Activated T-cell treated with anti-CD3 and anti-CD28 coated beads, Interleukin-2, amount 50 U/mL, for 72 hours (primary cell): Measurements from ENCODE around the gene SLC25A40. TPM values are rescaled to one million over a fixed set of nuclear protein-coding genes. Genes with fewer than 3 reads are reported as not detected.
"Not testable (repeated sequence)": the region's sequence is repeated elsewhere in the genome, so short reads cannot be mapped to it uniquely, and the experiment has no call there.

Experiments
- ATAC-seq, 2 donors: fragments of 150-1000 bp; cut with Tn5 transposase; replicated peaks in 1 of 2; 2 replicates each; pipeline ENCODE4 v1.10.0; 2021; ENCODE audit warnings: moderate library complexity in 2 of 2, mild to moderate bottlenecking in 1 of 2
- DNase-seq, 2 donors: peaks; one replicate each; pipeline ENCODE4 v3.0.0; 2021 to 2022; ENCODE audit warnings: mixed read lengths in 1 of 2
- H3K27ac Mint-ChIP-seq: one replicate; pipeline ENCODE4 v1.8.0; 2022; ENCODE audit warnings: mild to moderate bottlenecking, moderate library complexity, mixed read lengths
- H3K27me3 Mint-ChIP-seq: one replicate; pipeline ENCODE4 v1.8.0; 2022; ENCODE audit warnings: low read depth, mixed read lengths
- H3K36me3 Mint-ChIP-seq, 2 donors: one replicate each; pipeline ENCODE4 v1.8.0; 2022; ENCODE audit warnings: mixed read lengths in 2 of 2, mild to moderate bottlenecking in 1 of 2; ENCODE audit not compliant: insufficient read depth in 2 of 2
- H3K4me1 Mint-ChIP-seq: one replicate; pipeline ENCODE4 v1.8.0; 2022; ENCODE audit warnings: low read depth, mixed read lengths
- H3K4me3 Mint-ChIP-seq, 2 donors: one replicate each; pipeline ENCODE4 v1.8.0; 2022; ENCODE audit warnings: mild to moderate bottlenecking in 2 of 2, mixed read lengths in 2 of 2, moderate library complexity in 2 of 2
- H3K9me3 Mint-ChIP-seq, 2 donors: one replicate each; pipeline ENCODE4 v1.8.0; 2022; ENCODE audit warnings: mixed read lengths in 2 of 2
- total RNA-seq, 2 donors: library from RNA; stranded (reverse); gene quantifications; one replicate each; pipeline ENCODE4 v1.2.3, GENCODE V29; 2022

SLC25A40 gene
- total RNA-seq, 2 donors from 2014 or later, result 50.3 to 53.1 TPM

GRCh38 chr7:87853237-87853864 is 22.8 kb downstream of the SLC25A40 start:
- no peak overlapping the region for H3K27ac Mint-ChIP-seq
- no peaks in the 10 kb centered on the region for H3K9me3 Mint-ChIP-seq
- H3K4me3 Mint-ChIP-seq, result no peak overlapping the region
- H3K36me3 Mint-ChIP-seq, result peaks cover 5 to 12% of the 10 kb centered on the region in 2 donors
- H3K4me1 Mint-ChIP-seq, result peaks cover 3% of the 10 kb centered on the region
- DNase-seq (no peak), ATAC-seq (no peak)
- H3K27me3 Mint-ChIP-seq, result no peaks in the 10 kb centered on the region

- no peaks in the 10 kb centered on the region for H3K4me1 Mint-ChIP-seq
- H3K4me3 Mint-ChIP-seq, result no peak overlapping the region
- H3K9me3 Mint-ChIP-seq, result no peaks in the 10 kb centered on the region
- peaks cover 2 to 10% of the 10 kb centered on the region in 2 donors for H3K36me3 Mint-ChIP-seq
- DNase-seq (no peak), ATAC-seq (no peak)
- H3K27ac Mint-ChIP-seq, result no peak overlapping the region
- no peaks in the 10 kb centered on the region for H3K27me3 Mint-ChIP-seq
These were observed 23.9 kb downstream of the SLC25A40 start for GRCh38 chr7:87852306-87852705.

GRCh38 chr7:87850836-87851593 is 25.1 kb downstream of the SLC25A40 start:
- ATAC-seq (no peak), DNase-seq (no peak)
- H3K4me1 Mint-ChIP-seq, result no peaks in the 10 kb centered on the region
- H3K4me3 Mint-ChIP-seq, result no peak overlapping the region
- peaks cover 2 to 13% of the 10 kb centered on the region in 2 donors for H3K36me3 Mint-ChIP-seq
- H3K9me3 Mint-ChIP-seq, result no peaks in the 10 kb centered on the region
- H3K27me3 Mint-ChIP-seq, result no peaks in the 10 kb centered on the region
- no peak overlapping the region for H3K27ac Mint-ChIP-seq

- DNase-seq (no peak), ATAC-seq (no peak)
- Mint-ChIP-seq H3K9me3 (no peaks in the 10 kb centered on the region), H3K36me3 (no peaks in the 10 kb centered on the region), H3K27me3 (no peaks in the 10 kb centered on the region), H3K4me1 (no peaks in the 10 kb centered on the region), H3K27ac (no peak overlapping the region), H3K4me3 (no peak overlapping the region)
These were observed 38.6 kb downstream of the SLC25A40 start for GRCh38 chr7:87837597-87837996.

GRCh38 chr7:87833130-87833529 is 43.0 kb downstream of the SLC25A40 start:
- ATAC-seq (no peak), DNase-seq (no peak)
- no peak overlapping the region for H3K27ac Mint-ChIP-seq
- H3K4me1 Mint-ChIP-seq, result no peaks in the 10 kb centered on the region
- H3K4me3 Mint-ChIP-seq, result no peak overlapping the region
- H3K27me3 Mint-ChIP-seq, result no peaks in the 10 kb centered on the region
- H3K36me3 Mint-ChIP-seq, result peaks cover 4 to 6% of the 10 kb centered on the region in 2 donors
- peaks cover 2 to 7% of the 10 kb centered on the region in 2 donors for H3K9me3 Mint-ChIP-seq

GRCh38 chr7:87831097-87831496 is 45.1 kb downstream of the SLC25A40 start:
- peaks cover 8 to 10% of the 10 kb centered on the region in 2 donors for H3K9me3 Mint-ChIP-seq
- H3K36me3 Mint-ChIP-seq, result peaks cover 6 to 10% of the 10 kb centered on the region in 2 donors
- H3K4me3 Mint-ChIP-seq, result no peak overlapping the region
- H3K4me1 Mint-ChIP-seq, result no peaks in the 10 kb centered on the region
- ATAC-seq (no peak), DNase-seq (no peak)
- H3K27me3 Mint-ChIP-seq, result no peaks in the 10 kb centered on the region
- no peak overlapping the region for H3K27ac Mint-ChIP-seq

- H3K36me3 Mint-ChIP-seq, result peaks cover 17 to 22% of the 10 kb centered on the region in 2 donors
- H3K4me1 Mint-ChIP-seq, ATAC-seq, H3K4me3 Mint-ChIP-seq, DNase-seq, H3K27ac Mint-ChIP-seq, H3K27me3 Mint-ChIP-seq: not testable (repeated sequence)
- H3K9me3 Mint-ChIP-seq, result peaks cover 19 to 21% of the 10 kb centered on the region in 2 donors
These were observed 47.8 kb downstream of the SLC25A40 start for GRCh38 chr7:87828383-87828782.

- not testable (repeated sequence) for H3K27ac Mint-ChIP-seq, ATAC-seq, H3K27me3 Mint-ChIP-seq, DNase-seq, H3K4me1 Mint-ChIP-seq, H3K4me3 Mint-ChIP-seq
- Mint-ChIP-seq H3K36me3 (peaks cover 17 to 20% of the 10 kb centered on the region in 2 donors), H3K9me3 (peaks cover 19 to 21% of the 10 kb centered on the region in 2 donors)
These were observed 50.8 kb downstream of the SLC25A40 start for GRCh38 chr7:87825369-87825768.

GRCh38 chr7:87822056-87822455 is 54.1 kb downstream of the SLC25A40 start:
- not testable (repeated sequence) for H3K4me3 Mint-ChIP-seq, DNase-seq, H3K4me1 Mint-ChIP-seq, ATAC-seq, H3K27me3 Mint-ChIP-seq, H3K27ac Mint-ChIP-seq
- Mint-ChIP-seq H3K9me3 (peaks cover 12 to 20% of the 10 kb centered on the region in 2 donors), H3K36me3 (peaks cover 13 to 16% of the 10 kb centered on the region in 2 donors)

- Mint-ChIP-seq H3K27ac (no peak overlapping the region), H3K4me1 (no peaks in the 10 kb centered on the region), H3K36me3 (no peaks in the 10 kb centered on the region), H3K9me3 (no peaks in the 10 kb centered on the region), H3K4me3 (no peak overlapping the region), H3K27me3 (no peaks in the 10 kb centered on the region)
- ATAC-seq, result no peak
- DNase-seq, result no peak
These were observed 57.8 kb downstream of the SLC25A40 start for GRCh38 chr7:87818336-87818735.

GRCh38 chr7:87816389-87816788 is 59.8 kb downstream of the SLC25A40 start:
- Mint-ChIP-seq H3K4me1 (no peaks in the 10 kb centered on the region), H3K4me3 (no peak overlapping the region), H3K36me3 (no peaks in the 10 kb centered on the region), H3K27me3 (no peaks in the 10 kb centered on the region), H3K9me3 (no peaks in the 10 kb centered on the region), H3K27ac (no peak overlapping the region)
- DNase-seq (no peak), ATAC-seq (no peak)

GRCh38 chr7:87810726-87811125 is 65.4 kb downstream of the SLC25A40 start:
- Mint-ChIP-seq H3K36me3 (no peaks in the 10 kb centered on the region), H3K27ac (no peak overlapping the region), H3K9me3 (no peaks in the 10 kb centered on the region), H3K27me3 (no peaks in the 10 kb centered on the region), H3K4me1 (no peaks in the 10 kb centered on the region), H3K4me3 (no peak overlapping the region)
- ATAC-seq (no peak), DNase-seq (no peak)

GRCh38 chr7:87810130-87810529 is 66.0 kb downstream of the SLC25A40 start:
- H3K27ac Mint-ChIP-seq, result no peak overlapping the region
- DNase-seq (no peak), ATAC-seq (no peak)
- no peaks in the 10 kb centered on the region for H3K27me3 Mint-ChIP-seq
- no peak overlapping the region for H3K4me3 Mint-ChIP-seq
- H3K9me3 Mint-ChIP-seq, result no peaks in the 10 kb centered on the region
- no peaks in the 10 kb centered on the region for H3K36me3 Mint-ChIP-seq
- H3K4me1 Mint-ChIP-seq, result no peaks in the 10 kb centered on the region
